Measurements from ENCODE around the gene RNF213.

Gene RNF213

GRCh38 chr17:80221351-80222105 lies 39.1 kb upstream of the RNF213 start:
- H3K4me1 Mint-ChIP-seq, result peaks cover 45% of the 10 kb centered on the region
- H3K4me3 Mint-ChIP-seq, result peak overlapping the region; percentile 82
- no peaks in the 10 kb centered on the region for H3K27me3 Mint-ChIP-seq
- no peaks in the 10 kb centered on the region for H3K9me3 Mint-ChIP-seq
- peaks cover 2% of the 10 kb centered on the region for H3K36me3 Mint-ChIP-seq
- H3K27ac Mint-ChIP-seq, result no peak overlapping the region

- no peak overlapping the region for H3K4me3 Mint-ChIP-seq
- no peaks in the 10 kb centered on the region for H3K27me3 Mint-ChIP-seq
- no peaks in the 10 kb centered on the region for H3K9me3 Mint-ChIP-seq
- peaks cover 1% of the 10 kb centered on the region for H3K36me3 Mint-ChIP-seq
- H3K4me1 Mint-ChIP-seq, result peaks cover 40% of the 10 kb centered on the region
- H3K27ac Mint-ChIP-seq, result peak overlapping the region; percentile 24
Observed at GRCh38 chr17:80222376-80223141, 38.1 kb upstream of the RNF213 start.

- Mint-ChIP-seq H3K4me1 (peaks cover 36% of the 10 kb centered on the region), H3K27ac (peak overlapping the region; percentile 24), H3K9me3 (no peaks in the 10 kb centered on the region), H3K4me3 (no peak overlapping the region), H3K27me3 (no peaks in the 10 kb centered on the region), H3K36me3 (no peaks in the 10 kb centered on the region)
Observed at GRCh38 chr17:80223142-80223815, 37.4 kb upstream of the RNF213 start.

GRCh38 chr17:80223838-80224497 lies 36.7 kb upstream of the RNF213 start:
- H3K4me1 Mint-ChIP-seq, result peaks cover 30% of the 10 kb centered on the region
- H3K4me3 Mint-ChIP-seq, result no peak overlapping the region
- no peak overlapping the region for H3K27ac Mint-ChIP-seq
- H3K27me3 Mint-ChIP-seq, result no peaks in the 10 kb centered on the region
- H3K9me3 Mint-ChIP-seq, result no peaks in the 10 kb centered on the region
- no peaks in the 10 kb centered on the region for H3K36me3 Mint-ChIP-seq

DNA sequence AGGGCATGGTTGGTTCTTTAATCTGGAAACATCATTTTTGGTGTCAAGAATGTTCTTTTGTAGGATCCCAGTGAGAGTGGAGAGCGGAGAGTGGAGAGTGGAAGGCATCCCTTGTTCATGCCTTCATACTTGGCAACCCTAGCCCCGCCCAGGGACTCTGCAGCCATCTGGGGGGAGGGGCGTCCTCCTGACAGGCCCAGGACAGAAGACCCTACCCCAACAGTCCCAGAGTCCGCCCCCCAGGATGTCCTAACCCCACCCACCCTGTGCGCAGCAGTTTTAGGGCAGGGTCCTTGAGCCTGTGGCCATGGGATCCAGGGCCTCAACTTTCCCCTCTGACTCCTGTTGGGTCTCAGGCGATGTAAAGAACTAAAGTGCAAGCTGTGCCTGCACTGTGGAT lies 36.0 kb upstream of the RNF213 start:
- Mint-ChIP-seq H3K27ac (no peak overlapping the region), H3K4me1 (peaks cover 23% of the 10 kb centered on the region), H3K4me3 (no peak overlapping the region), H3K36me3 (no peaks in the 10 kb centered on the region), H3K27me3 (no peaks in the 10 kb centered on the region), H3K9me3 (no peaks in the 10 kb centered on the region)

- Mint-ChIP-seq H3K4me3 (no peak overlapping the region), H3K4me1 (peaks cover 22% of the 10 kb centered on the region), H3K36me3 (peaks cover 1% of the 10 kb centered on the region), H3K27me3 (no peaks in the 10 kb centered on the region), H3K27ac (no peak overlapping the region), H3K9me3 (no peaks in the 10 kb centered on the region)
Observed at GRCh38 chr17:80225230-80225629, 35.4 kb upstream of the RNF213 start.

DNA sequence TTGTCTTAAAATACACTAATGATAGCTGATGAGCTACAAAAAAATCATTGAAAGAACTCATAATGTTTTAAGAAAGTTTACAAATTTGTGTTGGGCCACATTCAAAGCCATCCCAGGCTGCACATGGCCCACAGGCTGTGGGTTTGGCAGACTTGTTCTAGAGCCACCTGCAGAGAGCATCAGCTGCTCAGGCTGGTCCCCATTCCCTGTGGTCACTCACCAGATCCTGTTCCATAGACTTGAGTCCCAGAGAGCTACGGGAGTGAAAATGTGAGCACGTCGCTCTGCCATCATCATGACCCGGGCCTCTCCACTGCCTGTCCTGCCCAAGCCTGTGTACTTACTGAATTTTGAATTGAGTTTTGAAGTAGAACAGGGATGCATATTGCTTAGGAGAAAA lies 33.5 kb upstream of the RNF213 start:
- H3K36me3 Mint-ChIP-seq, result peaks cover 9% of the 10 kb centered on the region
- H3K4me1 Mint-ChIP-seq, result peaks cover 18% of the 10 kb centered on the region
- no peak overlapping the region for H3K27ac Mint-ChIP-seq
- H3K4me3 Mint-ChIP-seq, result no peak overlapping the region
- H3K9me3 Mint-ChIP-seq, result peaks cover 4% of the 10 kb centered on the region
- no peaks in the 10 kb centered on the region for H3K27me3 Mint-ChIP-seq

- H3K4me1 Mint-ChIP-seq, result peaks cover 15% of the 10 kb centered on the region
- peaks cover 13% of the 10 kb centered on the region for H3K36me3 Mint-ChIP-seq
- no peaks in the 10 kb centered on the region for H3K27me3 Mint-ChIP-seq
- no peak overlapping the region for H3K4me3 Mint-ChIP-seq
- no peak overlapping the region for H3K27ac Mint-ChIP-seq
- peaks cover 8% of the 10 kb centered on the region for H3K9me3 Mint-ChIP-seq
Observed at GRCh38 chr17:80227666-80228065, 33.0 kb upstream of the RNF213 start.

DNA sequence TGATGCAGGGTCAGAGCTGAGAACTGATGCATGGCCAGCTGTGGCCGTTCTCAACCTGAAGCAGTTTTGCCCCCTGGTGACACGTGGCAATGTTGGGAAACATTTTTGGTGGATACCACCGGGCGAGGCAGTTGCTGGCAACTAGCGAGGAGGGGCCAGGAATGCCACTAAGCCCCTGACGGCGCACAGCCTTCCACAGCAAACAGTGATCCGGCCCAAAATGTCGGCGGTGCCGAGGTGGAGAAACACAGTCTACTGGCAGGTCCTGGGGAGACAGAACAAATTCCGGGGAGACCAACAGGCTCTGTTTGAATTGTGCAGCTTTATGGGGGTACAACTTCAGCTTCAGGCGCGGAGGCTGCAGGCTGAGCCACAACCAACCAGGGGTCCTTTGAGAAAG lies 32.2 kb upstream of the RNF213 start:
- Mint-ChIP-seq H3K9me3 (peaks cover 10% of the 10 kb centered on the region), H3K27me3 (no peaks in the 10 kb centered on the region), H3K36me3 (peaks cover 18% of the 10 kb centered on the region), H3K4me1 (peaks cover 11% of the 10 kb centered on the region), H3K4me3 (no peak overlapping the region), H3K27ac (no peak overlapping the region)

DNA sequence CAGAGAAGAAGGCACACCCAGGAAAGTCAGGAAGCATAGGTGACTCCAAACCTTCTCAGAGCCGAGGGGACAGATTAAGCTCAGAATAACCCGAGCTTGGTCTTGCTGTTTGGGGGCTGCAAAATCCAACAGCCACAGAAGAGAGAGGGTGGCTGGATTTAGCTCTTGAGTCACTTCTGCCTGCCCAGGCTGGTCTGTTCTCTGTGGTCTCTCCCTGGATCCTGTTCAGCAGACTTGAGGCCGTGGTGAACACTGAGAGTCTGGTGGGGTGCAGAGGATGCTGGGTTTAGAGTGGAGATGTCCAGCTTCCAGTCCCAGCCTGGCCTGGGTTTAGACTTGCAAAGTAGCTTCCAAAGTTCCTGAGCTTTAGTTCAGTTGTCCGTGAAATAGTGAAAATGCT lies 31.6 kb upstream of the RNF213 start:
- Mint-ChIP-seq H3K27ac (no peak overlapping the region), H3K4me3 (no peak overlapping the region), H3K36me3 (peaks cover 22% of the 10 kb centered on the region)

GRCh38 chr17:80232438-80232837 lies 28.2 kb upstream of the RNF213 start:
- peaks cover 30% of the 10 kb centered on the region for H3K36me3 Mint-ChIP-seq
- H3K9me3 Mint-ChIP-seq, result peaks cover 10% of the 10 kb centered on the region
- H3K27me3 Mint-ChIP-seq, result no peaks in the 10 kb centered on the region
- no peaks in the 10 kb centered on the region for H3K4me1 Mint-ChIP-seq
- no peak overlapping the region for H3K4me3 Mint-ChIP-seq
- H3K27ac Mint-ChIP-seq, result peak overlapping the region; percentile 65

More for the DNA sequence above, 31.6 kb upstream of the RNF213 start:
- peaks cover 10% of the 10 kb centered on the region for H3K9me3 Mint-ChIP-seq
- H3K27me3 Mint-ChIP-seq, result no peaks in the 10 kb centered on the region
- peaks cover 6% of the 10 kb centered on the region for H3K4me1 Mint-ChIP-seq

GRCh38 chr17:80233202-80233601 lies 27.4 kb upstream of the RNF213 start:
- H3K4me1 Mint-ChIP-seq, result no peaks in the 10 kb centered on the region
- peaks cover 10% of the 10 kb centered on the region for H3K9me3 Mint-ChIP-seq
- H3K36me3 Mint-ChIP-seq, result peaks cover 30% of the 10 kb centered on the region
- no peaks in the 10 kb centered on the region for H3K27me3 Mint-ChIP-seq
- H3K4me3 Mint-ChIP-seq, result no peak overlapping the region
- no peak overlapping the region for H3K27ac Mint-ChIP-seq

- Mint-ChIP-seq H3K27me3 (no peaks in the 10 kb centered on the region), H3K4me1 (no peaks in the 10 kb centered on the region), H3K27ac (no peak overlapping the region), H3K36me3 (peaks cover 25% of the 10 kb centered on the region), H3K4me3 (no peak overlapping the region), H3K9me3 (peaks cover 5% of the 10 kb centered on the region)
Observed at GRCh38 chr17:80236911-80237310, 23.7 kb upstream of the RNF213 start.

DNA sequence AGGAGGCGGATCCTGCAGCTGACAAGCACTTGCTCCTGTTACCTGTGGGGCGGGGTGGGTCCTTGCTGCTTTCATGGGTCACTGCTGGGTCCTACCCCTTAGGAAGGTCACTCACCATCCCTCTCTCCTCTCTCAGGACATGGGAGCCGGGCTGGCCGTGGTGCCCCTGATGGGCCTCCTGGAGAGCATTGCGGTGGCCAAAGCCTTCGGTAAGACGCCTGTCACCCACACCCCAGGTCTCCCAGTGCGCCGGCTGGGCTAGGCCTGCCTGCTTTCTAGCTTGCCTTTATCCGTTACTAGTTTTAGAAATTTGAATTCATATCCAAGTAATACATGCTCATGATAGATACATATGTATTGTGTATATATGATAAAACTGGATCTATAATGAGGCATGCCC lies 23.3 kb upstream of the RNF213 start:
- no peaks in the 10 kb centered on the region for H3K27me3 Mint-ChIP-seq
- H3K27ac Mint-ChIP-seq, result no peak overlapping the region
- peaks cover 5% of the 10 kb centered on the region for H3K9me3 Mint-ChIP-seq
- no peaks in the 10 kb centered on the region for H3K4me1 Mint-ChIP-seq
- peaks cover 24% of the 10 kb centered on the region for H3K36me3 Mint-ChIP-seq
- no peak overlapping the region for H3K4me3 Mint-ChIP-seq

DNA sequence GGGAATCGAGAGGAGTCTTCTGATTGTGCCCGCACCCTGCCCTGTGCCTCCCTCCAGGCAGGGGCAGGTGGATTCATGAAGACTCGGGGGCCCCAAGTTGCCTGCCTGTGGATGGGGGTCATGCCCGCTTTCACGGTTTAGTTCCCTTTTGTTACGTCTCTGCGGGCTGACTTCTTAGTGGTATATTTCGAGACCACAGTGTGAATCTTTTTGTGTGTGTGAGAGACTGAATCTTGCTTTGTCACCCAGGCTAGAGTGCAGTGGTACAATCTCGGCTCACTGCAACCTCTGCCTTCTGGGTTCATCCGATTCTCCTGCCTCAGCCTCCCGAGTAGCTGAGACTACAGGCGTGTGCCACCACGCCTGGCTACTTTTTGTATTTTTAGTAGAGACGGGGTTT lies 18.1 kb upstream of the RNF213 start:
- H3K4me1 Mint-ChIP-seq, result no peaks in the 10 kb centered on the region

More for the DNA sequence above, 18.1 kb upstream of the RNF213 start:
- Mint-ChIP-seq H3K27me3 (no peaks in the 10 kb centered on the region), H3K9me3 (no peaks in the 10 kb centered on the region), H3K4me3 (no peak overlapping the region), H3K27ac (no peak overlapping the region), H3K36me3 (peaks cover 6% of the 10 kb centered on the region)
